H9 (cell line): ENCODE results near the gene CXCL6. TPM values are rescaled to one million over a fixed set of nuclear protein-coding genes. Genes with fewer than 3 reads are reported as not detected.

ENCODE experiments used
- DNase-seq: peaks from one replicate; pipeline ENCODE4 v3.0.0-alpha.2; 2017
- H2AFZ ChIP-seq: one replicate; pipeline ENCODE4 v1.6.1; 2013; ENCODE audit warnings: mild to moderate bottlenecking, low read length, control low read depth, moderate library complexity
- H2AK5ac ChIP-seq: 2 replicates; pipeline ENCODE4 v1.6.1; 2013; ENCODE audit warnings: low read length, control low read depth, mixed read lengths; ENCODE audit not compliant: insufficient read length
- H2BK120ac ChIP-seq: one replicate; pipeline ENCODE4 v1.6.1; 2013; ENCODE audit warnings: low read depth, mild to moderate bottlenecking, low read length, control low read depth, inconsistent platforms; ENCODE audit not compliant: poor library complexity, severe bottlenecking
- H2BK12ac ChIP-seq: 2 replicates; pipeline ENCODE4 v1.6.1; 2013; ENCODE audit warnings: low read length, control low read depth, mixed read lengths, low read depth; ENCODE audit not compliant: insufficient read length
- H2BK15ac ChIP-seq: 2 replicates; pipeline ENCODE4 v1.6.1; 2013; ENCODE audit warnings: low read depth, low read length, control low read depth
- H2BK20ac ChIP-seq: one replicate; pipeline ENCODE4 v1.6.1; 2013; ENCODE audit warnings: low read depth, mild to moderate bottlenecking, low read length, control low read depth, inconsistent platforms; ENCODE audit not compliant: poor library complexity, severe bottlenecking
- H2BK5ac ChIP-seq: 2 replicates; pipeline ENCODE4 v1.6.1; 2013; ENCODE audit warnings: low read length, control low read depth, mixed read lengths; ENCODE audit not compliant: insufficient read length
- H3K14ac ChIP-seq: 2 replicates; pipeline ENCODE4 v1.6.1; 2013; ENCODE audit warnings: low read length, control low read depth; ENCODE audit not compliant: insufficient read depth
- H3K18ac ChIP-seq: 2 replicates; pipeline ENCODE4 v1.6.1; 2013; ENCODE audit warnings: low read depth, mild to moderate bottlenecking, mixed read lengths, low read length, control low read depth; ENCODE audit not compliant: insufficient read length
- H3K23ac ChIP-seq: 2 replicates; pipeline ENCODE4 v1.6.1; 2013; ENCODE audit warnings: low read length, control low read depth, mixed read lengths, low read depth; ENCODE audit not compliant: insufficient read length
- H3K23me2 ChIP-seq: 2 replicates; pipeline ENCODE4 v1.6.1; 2013; ENCODE audit warnings: low read depth, mild to moderate bottlenecking, mixed read lengths, low read length, control low read depth; ENCODE audit not compliant: insufficient read length, poor library complexity, severe bottlenecking
- H3K27ac ChIP-seq: 2 replicates; pipeline ENCODE4 v1.5.1; 2013; ENCODE audit warnings: low read length, control low read depth, mixed read lengths, low read depth; ENCODE audit not compliant: insufficient read length
- H3K27me3 ChIP-seq: 2 replicates; pipeline ENCODE4 v1.6.1; 2013; ENCODE audit warnings: low read length, control low read depth, inconsistent platforms; ENCODE audit not compliant: insufficient read depth
- H3K4ac ChIP-seq: 2 replicates; pipeline ENCODE4 v1.6.1; 2013; ENCODE audit warnings: low read depth, mild to moderate bottlenecking, control low read depth, inconsistent platforms, low read length, moderate library complexity
- H3K4me1 ChIP-seq: 2 replicates; pipeline ENCODE4 v1.6.1; 2013; ENCODE audit warnings: low read length, control low read depth, inconsistent platforms; ENCODE audit not compliant: insufficient read depth
- H3K4me2 ChIP-seq: 2 replicates; pipeline ENCODE4 v1.6.1; 2013; ENCODE audit warnings: low read length, control low read depth, mixed read lengths; ENCODE audit not compliant: insufficient read length, insufficient read depth
- H3K56ac ChIP-seq: 2 replicates; pipeline ENCODE4 v1.6.1; 2013; ENCODE audit warnings: low read depth, mild to moderate bottlenecking, mixed read lengths, low read length, control low read depth; ENCODE audit not compliant: insufficient read length
- H3K79me1 ChIP-seq: 2 replicates; pipeline ENCODE4 v1.6.1; 2013; ENCODE audit warnings: low read depth, mild to moderate bottlenecking, moderate library complexity, low read length, control low read depth, inconsistent platforms; ENCODE audit not compliant: insufficient read depth, poor library complexity, severe bottlenecking
- H3K79me2 ChIP-seq: 2 replicates; pipeline ENCODE4 v1.6.1; 2013; ENCODE audit warnings: low read length, control low read depth, inconsistent platforms; ENCODE audit not compliant: insufficient read depth
- H3K9ac ChIP-seq: 2 replicates; pipeline ENCODE4 v1.6.1; 2013; ENCODE audit warnings: low read length, control low read depth, mixed read lengths; ENCODE audit not compliant: insufficient read length; ENCODE audit errors: extremely low read depth
- H3K9me3 ChIP-seq: one replicate; pipeline ENCODE4 v1.6.1; 2013; ENCODE audit warnings: low read depth, low read length, inconsistent platforms; ENCODE audit not compliant: control insufficient read depth
- H3T11ph ChIP-seq: one replicate; pipeline ENCODE4 v1.6.1; 2013; ENCODE audit warnings: mild to moderate bottlenecking, low read length, control low read depth, inconsistent platforms
- H4K20me1 ChIP-seq: one replicate; pipeline ENCODE4 v1.6.1; 2013; ENCODE audit not compliant: control insufficient read depth, insufficient read length, insufficient read depth
- H4K5ac ChIP-seq: 2 replicates; pipeline ENCODE4 v1.6.1; 2013; ENCODE audit warnings: low read depth, mild to moderate bottlenecking, mixed read lengths, low read length, control low read depth; ENCODE audit not compliant: insufficient read length
- H4K8ac ChIP-seq: replicated peaks from 2 replicates; pipeline ENCODE4 v1.6.1; 2013; ENCODE audit warnings: low read length, control low read depth, mixed read lengths, low read depth; ENCODE audit not compliant: insufficient read length
- H4K91ac ChIP-seq: 2 replicates; pipeline ENCODE4 v1.6.1; 2013; ENCODE audit warnings: low read depth, mild to moderate bottlenecking, moderate library complexity, mixed read lengths, low read length, control low read depth; ENCODE audit not compliant: insufficient read length
- H3K27ac Mint-ChIP-seq, 3 experiments: 2 replicates in 2 of 3; 3 replicates in 1 of 3; pipeline ENCODE4 v1.8.0; 2020 to 2021; ENCODE audit warnings: mixed read lengths in 3 of 3, mild to moderate bottlenecking in 1 of 3, moderate library complexity in 1 of 3
- H3K27me3 Mint-ChIP-seq: 2 replicates; pipeline ENCODE4 v1.8.0; 2021; ENCODE audit warnings: low read depth, mild to moderate bottlenecking, moderate library complexity, mixed read lengths
- H3K36me3 Mint-ChIP-seq, 3 experiments: 2 replicates in 2 of 3; 3 replicates in 1 of 3; pipeline ENCODE4 v1.8.0; 2020 to 2021; ENCODE audit warnings: low read depth in 3 of 3, mixed read lengths in 3 of 3; ENCODE audit not compliant: insufficient read depth in 1 of 3
- H3K4me1 Mint-ChIP-seq, 2 experiments: 2 replicates each; pipeline ENCODE4 v1.8.0; 2020; ENCODE audit warnings: mixed read lengths in 2 of 2
- H3K4me3 Mint-ChIP-seq, 2 experiments: 2 replicates in 1 of 2; 3 replicates in 1 of 2; pipeline ENCODE4 v1.8.0; 2020 to 2021; ENCODE audit warnings: mild to moderate bottlenecking in 2 of 2, mixed read lengths in 2 of 2, moderate library complexity in 1 of 2
- H3K9me3 Mint-ChIP-seq, 2 experiments: 2 replicates in 1 of 2; 3 replicates in 1 of 2; pipeline ENCODE4 v1.8.0; 2020; ENCODE audit warnings: mild to moderate bottlenecking in 2 of 2, mixed read lengths in 2 of 2, moderate library complexity in 1 of 2
- CTCF ChIP-seq: fragments of 200-600 bp; sonication (generic); conservative IDR thresholded peaks from 3 replicates; pipeline ENCODE4 v1.8.0; 2021; ENCODE audit warnings: antibody characterized with exemption, mild to moderate bottlenecking
- WGBS: extraction: QIAGEN DNeasy Blood & Tissue Kit; methylation state at CpG from one replicate; pipeline ENCODE4 v1.1.7; 2013; ENCODE audit warnings: missing lambda C conversion rate, low lambda C conversion rate, mixed read lengths; ENCODE audit not compliant: insufficient read length; ENCODE audit errors: extremely low coverage; 5-methylcytosine and 5-hydroxymethylcytosine counted together
- total RNA-seq: library from RNA; stranded (reverse); gene quantifications from 2 replicates; pipeline ENCODE4 v1.2.1, GENCODE V29; 2021

Gene CXCL6
- total RNA-seq, 1 experiment from 2014 or later: 0.85 TPM

GRCh38 chr4:73848183-73848777 lies 11.8 kb downstream of the CXCL6 start:
- Histone ChIP-seq H3K9ac (no peak overlapping the region), H3K4me1 (peaks cover 2% of the 10 kb centered on the region; the same call in 1 of the 2 replicates), H3K23ac (no peak overlapping the region), H4K5ac (no peak overlapping the region), H2BK20ac (no peak overlapping the region), H3K23me2 (no peaks in the 10 kb centered on the region), H4K8ac (no peak overlapping the region), H3K14ac (no peak overlapping the region), H3K79me2 (no peaks in the 10 kb centered on the region), H3K4ac (no peak overlapping the region), H2BK120ac (no peak overlapping the region), H2AFZ (no peak overlapping the region), H3K56ac (no peak overlapping the region), H2AK5ac (no peak overlapping the region), H3K27me3 (no peaks in the 10 kb centered on the region), H3K79me1 (no peaks in the 10 kb centered on the region), H4K20me1 (no peaks in the 10 kb centered on the region), H3T11ph (no peak overlapping the region), H3K27ac (no peak overlapping the region), H2BK5ac (no peak overlapping the region), H3K9me3 (no peaks in the 10 kb centered on the region), H2BK15ac (no peak overlapping the region), H3K18ac (no peak overlapping the region), H3K4me2 (no peak overlapping the region), H4K91ac (no peak overlapping the region), H2BK12ac (no peak overlapping the region)
- Mint-ChIP-seq H3K27me3 (peaks cover 5% of the 10 kb centered on the region), H3K36me3 (no peaks in the 10 kb centered on the region), H3K9me3 (no peaks in the 10 kb centered on the region), H3K4me3 (no peak overlapping the region), H3K4me1 (peaks cover 8 to 9% of the 10 kb centered on the region in 2 experiments), H3K27ac (no peak overlapping the region)
- no CpG with 5 or more reads among the region's 1 CpG for WGBS
- no peak for DNase-seq
- TF ChIP-seq CTCF: no peak
